GM23248 (cell line): ENCODE results near the gene ARHGEF7.

Experiments
- EZH2 ChIP-seq: fragments of 200-600 bp; sonication (generic); IDR thresholded peaks from 2 replicates; pipeline ENCODE4 v1.6.1; 2018; ENCODE audit warnings: antibody characterized with exemption, mild to moderate bottlenecking; ENCODE audit not compliant: insufficient read depth, poor library complexity, severe bottlenecking
- EZH2phosphoT487 ChIP-seq: fragments of 200-600 bp; sonication (generic); IDR thresholded peaks from 2 replicates; pipeline ENCODE4 v1.6.1; 2018; ENCODE audit warnings: antibody characterized with exemption, moderate library complexity, mild to moderate bottlenecking, low read depth; ENCODE audit not compliant: insufficient read depth

- TF ChIP-seq EZH2 (no peak), EZH2phosphoT487 (no peak)
Observed at GRCh38 chr13:111213964-111214726, 99.0 kb downstream of the ARHGEF7 start.
